Measurements from ENCODE around the gene RD3L.
A peak's percentile ranks its signal among the peaks of the same experiment; 100 is the strongest.

RD3L gene

DNA sequence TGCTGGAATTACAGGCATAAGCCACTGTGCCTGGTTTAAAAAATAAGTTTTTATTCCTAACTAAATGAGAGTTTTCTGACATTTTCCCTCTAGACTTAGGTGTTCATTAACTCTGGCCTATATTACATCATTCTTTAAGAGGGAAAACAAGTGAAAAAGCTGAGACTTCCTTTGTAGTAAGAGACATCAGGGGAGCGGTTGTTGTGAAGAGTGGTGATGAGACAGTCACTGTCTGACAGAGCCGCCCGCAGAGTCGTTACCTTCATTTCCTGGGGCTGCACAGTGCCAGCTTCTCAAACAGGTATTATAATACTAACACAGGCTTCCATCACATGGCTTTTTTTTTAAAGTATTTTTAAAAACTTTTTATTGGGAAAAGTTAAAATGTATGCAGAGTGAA lies 33.7 kb downstream of the RD3L start:
- no peak overlapping the region for H3K4me3 ChIP-seq (ENCODE audit: control insufficient read depth, low read depth, low read length)
- TF ChIP-seq, protein P1, sequence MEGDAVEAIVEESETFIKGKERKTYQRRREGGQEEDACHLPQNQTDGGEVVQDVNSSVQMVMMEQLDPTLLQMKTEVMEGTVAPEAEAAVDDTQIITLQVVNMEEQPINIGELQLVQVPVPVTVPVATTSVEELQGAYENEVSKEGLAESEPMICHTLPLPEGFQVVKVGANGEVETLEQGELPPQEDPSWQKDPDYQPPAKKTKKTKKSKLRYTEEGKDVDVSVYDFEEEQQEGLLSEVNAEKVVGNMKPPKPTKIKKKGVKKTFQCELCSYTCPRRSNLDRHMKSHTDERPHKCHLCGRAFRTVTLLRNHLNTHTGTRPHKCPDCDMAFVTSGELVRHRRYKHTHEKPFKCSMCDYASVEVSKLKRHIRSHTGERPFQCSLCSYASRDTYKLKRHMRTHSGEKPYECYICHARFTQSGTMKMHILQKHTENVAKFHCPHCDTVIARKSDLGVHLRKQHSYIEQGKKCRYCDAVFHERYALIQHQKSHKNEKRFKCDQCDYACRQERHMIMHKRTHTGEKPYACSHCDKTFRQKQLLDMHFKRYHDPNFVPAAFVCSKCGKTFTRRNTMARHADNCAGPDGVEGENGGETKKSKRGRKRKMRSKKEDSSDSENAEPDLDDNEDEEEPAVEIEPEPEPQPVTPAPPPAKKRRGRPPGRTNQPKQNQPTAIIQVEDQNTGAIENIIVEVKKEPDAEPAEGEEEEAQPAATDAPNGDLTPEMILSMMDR (conservative IDR thresholded peaks at IDR 0.05; ENCODE audit: control insufficient read depth, insufficient read depth, low read depth, low read length) = no peak
- no peak for DNase-seq (ENCODE audit: low read depth)

DNA sequence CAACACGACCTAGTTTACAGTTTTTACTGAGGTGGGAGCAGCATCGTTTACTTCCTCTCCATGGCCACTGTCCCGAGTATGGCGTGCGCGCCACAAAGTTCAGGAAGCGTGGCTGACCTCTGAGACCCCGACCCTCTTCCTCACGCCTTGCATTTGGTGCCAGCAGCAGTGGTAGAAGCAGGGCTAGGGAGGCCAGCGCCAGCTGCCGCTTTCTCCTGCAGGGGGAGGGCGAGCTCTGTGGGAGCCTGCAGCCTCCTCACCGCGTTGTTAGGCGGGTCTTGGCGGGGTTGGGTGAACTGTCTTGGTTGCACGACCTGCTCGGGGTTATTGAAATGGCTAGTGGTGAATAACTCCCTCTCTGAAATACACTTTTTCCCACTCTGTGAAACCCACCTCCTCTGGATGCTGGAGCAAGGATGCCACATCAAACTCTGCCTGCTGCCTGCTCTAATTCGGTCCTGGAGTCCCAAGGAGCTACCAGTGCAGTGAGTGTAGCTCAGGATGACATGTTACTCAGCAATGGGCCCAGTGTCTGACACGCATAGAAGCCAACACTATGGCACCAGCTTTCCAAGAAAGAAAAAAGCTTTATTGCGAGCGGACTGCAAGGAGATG lies 36.4 kb downstream of the RD3L start:
- no peak for DNase-seq (ENCODE audit: low read depth)
- TF ChIP-seq, protein P1 (conservative IDR thresholded peaks at IDR 0.05; ENCODE audit: control insufficient read depth, insufficient read depth, low read depth, low read length) = no peak

DNA sequence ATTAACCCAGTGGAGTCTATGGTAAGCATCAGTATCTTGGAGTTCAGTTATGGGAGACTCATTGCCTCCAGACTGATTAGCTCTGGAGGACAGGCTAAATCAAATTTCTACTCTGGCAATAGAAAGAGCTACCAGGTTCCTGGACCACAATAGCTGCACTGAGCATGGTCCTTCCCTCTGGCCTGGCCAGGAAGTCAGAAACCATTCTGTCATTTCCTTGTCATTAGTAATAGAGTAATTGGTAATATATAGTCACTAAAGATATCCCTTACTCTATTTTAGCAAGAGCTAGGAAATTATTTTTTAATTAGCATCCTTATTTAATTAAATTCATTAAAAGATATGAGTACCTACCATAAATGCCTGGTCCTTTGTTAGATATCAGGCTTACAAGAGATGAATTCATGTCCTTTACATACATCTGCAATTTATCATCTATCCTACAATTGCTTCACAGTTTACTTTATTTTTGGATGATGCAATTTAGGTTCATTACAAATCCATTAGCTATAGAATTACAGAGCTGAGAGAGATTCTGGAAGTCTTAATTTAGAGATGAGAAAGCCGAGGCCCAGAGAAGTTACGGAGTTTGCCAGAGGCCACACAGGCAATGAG lies 37.7 kb downstream of the RD3L start:
- TF ChIP-seq, protein P1 (conservative IDR thresholded peaks at IDR 0.05; ENCODE audit: control insufficient read depth, insufficient read depth, low read depth, low read length) = no peak
- peak; percentile 23 for DNase-seq (ENCODE audit: low read depth)
- no peak overlapping the region for H3K4me3 ChIP-seq (ENCODE audit: control insufficient read depth, low read depth, low read length)

More for the DNA sequence above, 36.4 kb downstream of the RD3L start:
- H3K4me3 ChIP-seq (ENCODE audit: control insufficient read depth, low read depth, low read length) = no peak overlapping the region

DNA sequence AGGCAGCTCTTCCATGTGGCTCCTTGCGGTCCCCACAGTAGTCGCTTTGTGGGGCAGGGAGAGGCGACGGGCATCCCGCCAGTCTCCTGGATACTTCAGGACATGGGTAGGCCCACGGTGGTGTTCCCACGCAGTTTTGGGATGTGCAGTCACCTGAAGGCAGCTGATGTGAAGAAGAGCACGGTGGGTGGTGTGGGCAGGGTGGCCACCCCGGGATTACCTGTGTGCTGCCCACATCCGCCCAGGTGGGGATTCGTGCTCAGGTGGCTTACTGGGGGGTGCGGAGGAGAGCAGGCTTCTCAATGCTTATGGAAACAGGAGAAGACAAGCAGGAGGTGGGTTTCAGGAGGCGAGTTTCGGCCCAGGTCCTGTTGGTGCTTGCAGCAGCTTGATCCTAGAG lies 42.5 kb downstream of the RD3L start:
- no peak overlapping the region for H3K4me3 ChIP-seq (ENCODE audit: control insufficient read depth, low read depth, low read length)
- TF ChIP-seq, protein P1 (conservative IDR thresholded peaks at IDR 0.05; ENCODE audit: control insufficient read depth, insufficient read depth, low read depth, low read length) = no peak
- DNase-seq (ENCODE audit: low read depth) = no peak

DNA sequence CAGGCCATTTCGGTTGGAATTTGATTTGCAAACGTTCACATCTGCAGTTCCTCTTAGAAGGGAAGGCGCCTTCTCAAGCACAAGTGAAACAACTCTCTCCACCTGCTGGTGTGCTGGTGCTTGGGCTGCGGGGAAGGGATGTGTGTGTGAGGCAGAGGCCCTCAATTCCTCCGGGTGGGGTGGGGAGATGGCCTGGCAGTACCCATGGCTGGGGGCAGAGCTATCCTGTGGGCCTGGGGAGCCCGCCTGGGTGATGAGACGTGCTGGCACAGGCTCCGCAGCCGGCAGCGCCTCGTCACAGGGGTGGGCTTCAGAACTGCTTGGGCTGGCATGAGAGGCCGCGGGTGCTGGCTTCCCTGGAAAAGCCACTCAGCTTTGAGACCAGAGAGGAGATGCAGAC lies 43.0 kb downstream of the RD3L start:
- no peak for DNase-seq (ENCODE audit: low read depth)
- TF ChIP-seq, protein P1 (conservative IDR thresholded peaks at IDR 0.05; ENCODE audit: control insufficient read depth, insufficient read depth, low read depth, low read length) = no peak
- H3K4me3 ChIP-seq (ENCODE audit: control insufficient read depth, low read depth, low read length) = no peak overlapping the region

DNA sequence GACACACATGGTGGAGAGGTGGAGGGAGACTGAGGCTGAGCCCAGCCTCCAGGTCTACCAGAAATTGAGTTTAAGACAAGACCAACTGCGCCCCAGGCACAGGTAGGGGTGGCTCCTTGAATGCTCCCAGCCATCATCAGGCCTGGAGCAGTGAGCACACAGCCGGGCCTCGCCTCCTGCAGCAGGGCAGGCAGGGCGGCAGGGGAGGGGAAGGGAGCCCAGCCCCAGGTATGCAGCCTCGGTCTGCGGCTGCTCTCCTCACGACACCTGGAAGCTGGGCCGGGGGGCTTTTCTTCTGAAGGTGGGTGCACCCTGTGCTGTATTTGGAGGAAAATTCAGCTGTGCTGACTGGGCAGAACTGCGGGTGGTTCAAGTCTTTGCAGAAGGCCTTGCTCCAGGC lies 43.6 kb downstream of the RD3L start:
- no peak overlapping the region for H3K4me3 ChIP-seq (ENCODE audit: control insufficient read depth, low read depth, low read length)
- TF ChIP-seq, protein P1 (conservative IDR thresholded peaks at IDR 0.05; ENCODE audit: control insufficient read depth, insufficient read depth, low read depth, low read length) = no peak

More for the DNA sequence above, 43.6 kb downstream of the RD3L start:
- no peak for DNase-seq (ENCODE audit: low read depth)
